HG02870 (cell line): ENCODE measurements around the gene LARP4B.
"Not testable (repeated sequence)": the region's sequence is repeated elsewhere in the genome, so short reads cannot be mapped to it uniquely, and the experiment has no call there.

ENCODE experiments used
- ATAC-seq: cut with Tn5 transposase; IDR thresholded peaks from one replicate; pipeline ENCODE4 v1.9.1; 2021; ENCODE audit warnings: mild to moderate bottlenecking, moderate library complexity; ENCODE audit not compliant: unreplicated experiment

The LARP4B gene

DNA sequence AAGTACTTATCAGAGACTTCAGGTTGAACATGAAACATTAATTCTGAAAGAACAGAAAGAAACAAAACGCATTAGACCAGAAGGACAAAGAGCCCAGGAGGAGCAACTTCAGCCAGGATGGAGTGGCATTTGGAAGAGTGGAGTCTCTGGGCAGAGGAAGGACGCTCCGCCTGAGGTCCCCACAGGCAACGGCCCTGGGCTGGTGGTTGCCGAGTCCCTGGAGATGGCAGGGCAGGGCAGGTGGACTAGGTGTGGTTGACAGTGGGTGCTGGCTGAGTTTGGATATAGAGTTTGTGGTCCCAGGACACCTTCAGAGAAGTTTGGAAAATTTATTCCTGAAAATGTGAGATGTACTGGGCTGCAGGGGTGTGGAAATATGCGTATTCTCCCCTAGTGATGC is 27.4 kb upstream of the LARP4B start:
- ATAC-seq = no peak

DNA sequence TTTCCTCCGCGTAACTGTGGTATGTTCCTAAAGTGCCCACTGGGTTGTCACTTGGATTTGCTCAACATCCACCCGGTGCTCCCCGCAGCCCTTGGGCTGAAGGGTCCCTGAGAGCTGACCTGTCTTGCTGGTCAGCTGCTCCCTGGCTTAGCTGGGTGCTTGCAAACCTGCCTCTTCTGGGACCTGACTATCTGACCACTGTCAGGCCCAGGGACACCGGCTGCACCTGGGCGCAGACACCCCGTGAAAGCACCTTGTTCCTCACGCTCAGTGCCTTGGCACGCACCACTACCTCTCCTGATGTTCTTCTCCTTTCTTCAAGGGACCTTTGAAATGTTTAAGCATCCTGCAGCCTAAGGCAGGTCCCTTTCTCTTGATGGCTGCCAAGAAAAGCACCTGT is 26.6 kb upstream of the LARP4B start:
- ATAC-seq = no peak

GRCh38 chr10:955820-956217 is 24.3 kb upstream of the LARP4B start:
- no peak for ATAC-seq

- no peak for ATAC-seq
Measured at GRCh38 chr10:955127-955819, 23.8 kb upstream of the LARP4B start.

DNA sequence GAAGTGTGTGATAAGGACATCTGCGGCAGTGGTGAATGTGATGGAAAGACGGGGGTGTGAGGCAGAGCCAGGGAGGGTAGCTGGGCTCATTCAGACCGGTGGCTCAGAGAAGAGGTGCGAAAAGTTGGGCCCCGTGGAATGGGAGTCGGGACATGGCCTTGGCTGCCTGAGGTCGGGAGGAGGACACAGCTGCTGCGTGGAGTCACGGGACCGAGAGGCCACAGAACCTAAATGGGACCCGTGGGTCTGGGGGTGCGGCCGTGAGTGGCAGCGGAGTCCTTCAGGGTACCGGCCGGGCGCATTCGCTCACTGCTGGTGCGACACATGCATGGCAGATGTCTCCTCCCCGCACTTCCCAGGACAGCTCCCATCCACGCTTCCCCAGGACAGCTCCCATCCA is 22.9 kb upstream of the LARP4B start:
- ATAC-seq = no peak

DNA sequence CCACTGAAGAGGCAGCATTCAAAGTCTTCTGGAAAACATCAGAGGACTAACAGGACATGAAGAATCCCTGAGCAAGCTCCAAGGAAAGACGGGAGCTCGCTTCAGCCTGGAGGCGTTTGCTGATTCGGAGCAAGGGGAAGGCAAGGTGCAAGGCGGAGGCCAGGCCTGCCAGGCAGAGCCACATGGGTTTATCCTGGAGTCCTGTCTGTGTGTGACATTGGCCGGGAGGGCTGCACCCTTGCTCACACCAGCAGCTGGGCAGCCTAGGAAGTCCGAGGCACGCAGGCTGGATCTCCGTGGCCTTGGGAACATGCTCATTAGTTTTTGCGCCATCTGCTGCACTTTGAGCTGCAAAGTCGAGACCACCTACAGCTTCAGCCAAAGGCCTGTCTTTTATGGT is 22.3 kb upstream of the LARP4B start:
- ATAC-seq = no peak

GRCh38 chr10:949446-949845 is 17.9 kb upstream of the LARP4B start:
- no peak for ATAC-seq

GRCh38 chr10:948347-948746 is 16.8 kb upstream of the LARP4B start:
- no peak for ATAC-seq

DNA sequence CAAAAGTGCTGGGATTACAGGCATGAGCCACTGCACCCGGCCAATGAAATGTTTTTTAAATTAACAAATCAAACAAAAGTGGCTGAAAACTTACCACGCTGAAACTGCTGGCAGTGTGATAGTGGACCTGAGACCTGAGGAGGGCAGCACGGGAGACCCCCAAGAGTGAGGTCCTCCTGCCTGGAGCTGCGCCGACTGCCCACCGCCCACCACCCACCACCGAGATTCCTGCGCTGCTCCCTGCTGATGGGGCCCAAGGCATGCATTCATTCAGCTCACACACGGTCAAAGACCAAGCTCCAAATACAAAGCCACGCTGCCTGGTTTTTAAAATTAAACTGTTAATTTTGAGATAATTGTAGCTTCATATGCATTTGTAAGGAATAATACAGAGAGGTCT is 16.4 kb upstream of the LARP4B start:
- ATAC-seq = no peak

GRCh38 chr10:947051-947450 is 15.5 kb upstream of the LARP4B start:
- ATAC-seq = no peak

- ATAC-seq = no peak
Measured at GRCh38 chr10:945778-946177, 14.3 kb upstream of the LARP4B start.

GRCh38 chr10:944034-944831 is 12.7 kb upstream of the LARP4B start:
- ATAC-seq = no peak

DNA sequence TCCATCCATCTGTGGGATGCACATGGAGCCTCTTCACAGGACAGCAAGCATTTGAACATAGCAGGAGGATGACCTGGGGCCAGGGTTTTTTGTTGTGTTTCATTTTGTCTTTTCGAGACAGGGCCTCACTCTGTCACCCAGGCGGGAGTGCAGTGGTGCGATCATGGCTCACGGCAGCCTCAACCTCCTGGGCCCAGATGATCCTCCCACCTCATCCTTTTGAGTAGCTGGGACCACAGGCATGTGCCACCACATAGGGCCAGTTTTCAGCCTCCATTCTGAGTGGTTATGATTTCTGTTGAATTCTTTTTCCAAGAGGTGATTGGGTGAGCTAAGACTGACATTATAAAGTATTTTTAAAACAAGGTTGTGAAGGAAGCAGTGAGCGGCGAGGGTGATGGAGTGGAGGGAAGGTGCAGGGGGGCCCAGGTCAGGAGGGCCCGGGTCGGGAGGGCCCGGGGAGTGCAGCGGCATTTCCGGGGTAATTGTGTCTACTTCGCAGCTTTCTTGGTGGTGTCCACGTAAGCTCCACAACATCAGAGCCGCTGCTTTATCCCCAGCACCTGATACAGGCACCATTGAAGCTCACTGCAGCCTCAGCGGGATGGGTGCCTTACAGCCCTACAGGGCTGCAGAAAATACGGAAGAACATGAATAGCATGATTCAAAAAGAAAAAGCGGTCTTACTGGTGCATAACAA is 12.0 kb upstream of the LARP4B start:
- ATAC-seq = peak; percentile 57

- ATAC-seq = no peak
Measured at GRCh38 chr10:938941-939678, 7.6 kb upstream of the LARP4B start.

- no peak for ATAC-seq
Measured at GRCh38 chr10:934746-935406, 3.4 kb upstream of the LARP4B start.

DNA sequence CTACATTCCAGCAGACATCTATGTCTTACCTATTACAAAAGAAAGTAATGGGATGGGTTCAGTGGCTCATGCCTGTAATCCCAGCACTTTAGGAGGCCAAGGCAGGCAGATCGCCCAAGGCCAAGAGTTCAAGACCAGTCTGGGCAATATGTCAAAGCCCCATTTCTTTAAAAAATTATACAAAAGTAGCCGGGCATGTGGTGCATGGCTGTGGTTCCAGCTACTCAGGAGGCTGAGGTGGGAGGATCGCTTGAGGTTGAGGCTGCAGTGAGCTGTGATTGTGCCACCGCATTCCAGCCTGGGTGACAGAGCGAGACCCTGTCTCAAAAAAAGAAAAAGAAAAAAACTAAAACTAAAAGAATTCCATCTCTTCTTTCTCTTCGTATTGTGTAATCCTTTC is 2.7 kb upstream of the LARP4B start:
- ATAC-seq = not testable (repeated sequence)

GRCh38 chr10:932589-932988 is 1.1 kb upstream of the LARP4B start:
- ATAC-seq = no peak

GRCh38 chr10:930625-931325 is 730 bp downstream of the LARP4B start:
- ATAC-seq = no peak

GRCh38 chr10:929960-930624 is 1.4 kb downstream of the LARP4B start:
- peak; percentile 40 for ATAC-seq

GRCh38 chr10:927131-927530 is 4.4 kb downstream of the LARP4B start:
- ATAC-seq = no peak
